HG02970 (cell line): Measurements from ENCODE around the gene PPP1R37.
A peak's percentile ranks its signal among the peaks of the same experiment; 100 is the strongest.

ENCODE experiments used
- ATAC-seq: cut with Tn5 transposase; IDR thresholded peaks from one replicate; pipeline ENCODE4 v1.9.1; 2021; ENCODE audit warnings: mild to moderate bottlenecking, moderate library complexity, moderate number of reproducible peaks; ENCODE audit not compliant: unreplicated experiment, low FRiP score

Gene PPP1R37

GRCh38 chr19:45130236-45130635 is 37.3 kb downstream of the PPP1R37 start:
- no peak for ATAC-seq

- no peak for ATAC-seq
These were observed 38.1 kb downstream of the PPP1R37 start for GRCh38 chr19:45130888-45131615.

- ATAC-seq, result no peak
These were observed 40.7 kb downstream of the PPP1R37 start for GRCh38 chr19:45133661-45134060.

GRCh38 chr19:45135176-45135885 is 42.4 kb downstream of the PPP1R37 start:
- ATAC-seq, result no peak

- peak; percentile 9 for ATAC-seq
These were observed 43.7 kb downstream of the PPP1R37 start for GRCh38 chr19:45136507-45137178.

GRCh38 chr19:45137179-45137761 is 44.3 kb downstream of the PPP1R37 start:
- ATAC-seq, result peak; percentile 54

GRCh38 chr19:45138303-45138751 is 45.3 kb downstream of the PPP1R37 start:
- ATAC-seq, result no peak

- ATAC-seq, result no peak
These were observed 46.5 kb downstream of the PPP1R37 start for GRCh38 chr19:45139286-45140143.

- no peak for ATAC-seq
These were observed 47.1 kb downstream of the PPP1R37 start for GRCh38 chr19:45140144-45140503.

GRCh38 chr19:45140533-45140932 is 47.6 kb downstream of the PPP1R37 start:
- ATAC-seq, result no peak

- no peak for ATAC-seq
These were observed 48.4 kb downstream of the PPP1R37 start for GRCh38 chr19:45141203-45141900.

GRCh38 chr19:45142016-45142725 is 49.2 kb downstream of the PPP1R37 start:
- ATAC-seq, result no peak

GRCh38 chr19:45142726-45143110 is 49.7 kb downstream of the PPP1R37 start:
- no peak for ATAC-seq

- no peak for ATAC-seq
These were observed 51.7 kb downstream of the PPP1R37 start for GRCh38 chr19:45144431-45145269.

GRCh38 chr19:45145270-45146189 is 52.6 kb downstream of the PPP1R37 start:
- ATAC-seq, result no peak

GRCh38 chr19:45146251-45146650 is 53.3 kb downstream of the PPP1R37 start:
- ATAC-seq, result no peak

GRCh38 chr19:45146741-45147205 is 53.8 kb downstream of the PPP1R37 start:
- ATAC-seq, result no peak
